ENCODE data around the gene MANSC1. TPM values are rescaled to one million over a fixed set of nuclear protein-coding genes. Genes with fewer than 3 reads are reported as not detected.

The MANSC1 gene
- total RNA-seq, 2 donors from 2014 or later = 6.6 to 12.1 TPM

DNA sequence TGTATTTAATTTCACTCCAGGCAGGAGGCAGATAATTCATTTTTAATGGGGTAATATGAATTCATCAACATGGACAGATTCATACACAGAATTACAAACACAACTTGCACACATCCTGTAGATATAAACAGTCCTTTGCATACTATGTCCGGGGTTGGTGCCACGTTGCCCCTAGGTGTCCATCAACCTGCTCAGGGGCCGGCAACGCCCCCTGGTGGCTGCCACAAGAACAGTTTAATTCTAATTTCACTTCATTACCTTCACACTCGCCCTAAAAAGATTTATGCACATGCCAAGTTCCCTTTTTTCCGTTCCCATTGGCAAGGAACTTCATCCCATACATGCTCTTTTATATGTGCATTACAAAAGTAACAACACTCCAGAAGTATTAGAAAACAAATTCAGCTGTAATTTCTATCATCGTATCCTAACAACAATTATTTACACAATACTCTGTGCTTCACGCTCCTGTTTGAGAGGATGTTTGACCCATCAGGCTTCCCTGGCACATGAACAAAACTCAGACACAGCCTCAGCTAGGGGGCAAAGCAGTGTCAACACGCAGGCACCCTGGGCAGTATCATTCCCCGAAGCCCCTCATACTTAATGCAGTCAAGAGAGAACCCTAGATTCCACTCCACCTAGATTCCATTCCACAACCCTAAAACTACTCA, 15.5 kb downstream of the MANSC1 start:
- TF ChIP-seq, protein P1, sequence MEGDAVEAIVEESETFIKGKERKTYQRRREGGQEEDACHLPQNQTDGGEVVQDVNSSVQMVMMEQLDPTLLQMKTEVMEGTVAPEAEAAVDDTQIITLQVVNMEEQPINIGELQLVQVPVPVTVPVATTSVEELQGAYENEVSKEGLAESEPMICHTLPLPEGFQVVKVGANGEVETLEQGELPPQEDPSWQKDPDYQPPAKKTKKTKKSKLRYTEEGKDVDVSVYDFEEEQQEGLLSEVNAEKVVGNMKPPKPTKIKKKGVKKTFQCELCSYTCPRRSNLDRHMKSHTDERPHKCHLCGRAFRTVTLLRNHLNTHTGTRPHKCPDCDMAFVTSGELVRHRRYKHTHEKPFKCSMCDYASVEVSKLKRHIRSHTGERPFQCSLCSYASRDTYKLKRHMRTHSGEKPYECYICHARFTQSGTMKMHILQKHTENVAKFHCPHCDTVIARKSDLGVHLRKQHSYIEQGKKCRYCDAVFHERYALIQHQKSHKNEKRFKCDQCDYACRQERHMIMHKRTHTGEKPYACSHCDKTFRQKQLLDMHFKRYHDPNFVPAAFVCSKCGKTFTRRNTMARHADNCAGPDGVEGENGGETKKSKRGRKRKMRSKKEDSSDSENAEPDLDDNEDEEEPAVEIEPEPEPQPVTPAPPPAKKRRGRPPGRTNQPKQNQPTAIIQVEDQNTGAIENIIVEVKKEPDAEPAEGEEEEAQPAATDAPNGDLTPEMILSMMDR (conservative IDR thresholded peaks at IDR 0.05) = peak; percentile 100
- H3K27ac Mint-ChIP-seq = peak overlapping the region; percentile 32
- Histone ChIP-seq H3K27me3 (ENCODE audit: control insufficient read depth, insufficient read depth, low read length, poor library complexity, severe bottlenecking) (no peaks in the 10 kb centered on the region), H3K36me3 (ENCODE audit: control insufficient read depth, insufficient read depth, low read length) (no peaks in the 10 kb centered on the region), H3K9ac (ENCODE audit: extremely low read depth, low read length, poor library complexity, severe bottlenecking) (no peak overlapping the region), H3K4me1 (ENCODE audit: control insufficient read depth, insufficient read depth, low read length) (no peaks in the 10 kb centered on the region), H3K9me3 (ENCODE audit: control insufficient read depth, low read length) (no peaks in the 10 kb centered on the region), H3K4me3 (ENCODE audit: low read length) (no peak overlapping the region), H3K27ac (ENCODE audit: low read depth, low read length) (no peak overlapping the region)
- peak; percentile 89 for DNase-seq
- 29 to 42% methylated on average over 8 to 10 of the region's 10 CpGs for WGBS, 2 experiments (ENCODE audit: insufficient coverage in 1 of 2, insufficient read length in 1 of 2)
- H3K9me3 Mint-ChIP-seq = no peaks in the 10 kb centered on the region
- H3K36me3 Mint-ChIP-seq (ENCODE audit: low read depth) = no peaks in the 10 kb centered on the region
- peaks cover 17% of the 10 kb centered on the region for H3K4me1 Mint-ChIP-seq
- H3K4me3 Mint-ChIP-seq = no peak overlapping the region
- no peaks in the 10 kb centered on the region for H3K27me3 Mint-ChIP-seq (ENCODE audit: insufficient read depth)

DNA sequence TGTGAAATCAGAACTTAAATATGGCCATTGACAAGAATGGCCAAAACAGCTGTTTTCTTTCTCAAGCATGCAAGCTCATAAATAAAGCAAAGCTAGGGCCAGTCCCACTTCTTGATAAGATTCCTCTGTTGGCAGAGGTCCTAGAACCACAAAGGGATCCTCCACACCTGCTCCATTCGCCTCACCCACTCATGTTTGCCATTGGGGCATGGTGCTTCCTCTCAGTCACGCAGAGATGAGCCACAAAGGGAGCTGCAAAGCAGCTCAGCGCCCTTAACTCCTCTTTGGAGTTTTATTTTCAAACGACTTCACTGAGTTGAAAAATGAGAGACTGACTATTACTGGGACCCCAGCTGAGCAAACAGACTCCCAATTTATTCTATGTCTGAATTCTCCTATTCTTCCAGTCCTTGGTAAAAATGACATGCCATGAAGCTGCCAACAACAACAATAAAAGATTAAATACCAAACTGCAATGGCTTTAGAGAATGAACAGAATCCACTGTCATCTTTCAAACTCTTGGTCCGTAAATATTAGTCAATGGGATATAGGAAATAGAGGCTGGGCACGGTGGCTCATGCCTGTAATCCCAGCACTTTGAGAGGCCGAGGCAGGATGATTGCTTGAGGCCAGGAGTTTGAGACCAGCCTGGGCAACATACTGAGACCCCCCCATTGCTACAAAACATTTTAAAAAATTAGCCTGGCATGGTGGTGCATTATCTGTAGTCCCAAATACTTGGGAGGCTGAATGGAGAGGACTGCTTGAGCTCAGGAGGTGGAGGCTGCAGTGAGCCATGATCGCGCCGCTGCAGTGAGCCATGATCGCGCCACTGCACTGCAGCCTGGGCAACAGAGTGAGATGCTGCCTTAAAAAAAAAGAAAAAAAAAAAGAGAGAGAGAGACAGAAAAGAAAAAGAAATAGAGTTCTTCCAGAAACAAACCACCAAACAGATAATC, 16.4 kb downstream of the MANSC1 start:
- 89 to 96% methylated on average over 7 to 12 of the region's 12 CpGs for WGBS, 2 experiments (ENCODE audit: insufficient coverage in 1 of 2, insufficient read length in 1 of 2)
- no peaks in the 10 kb centered on the region for H3K27me3 Mint-ChIP-seq (ENCODE audit: insufficient read depth)

DNA sequence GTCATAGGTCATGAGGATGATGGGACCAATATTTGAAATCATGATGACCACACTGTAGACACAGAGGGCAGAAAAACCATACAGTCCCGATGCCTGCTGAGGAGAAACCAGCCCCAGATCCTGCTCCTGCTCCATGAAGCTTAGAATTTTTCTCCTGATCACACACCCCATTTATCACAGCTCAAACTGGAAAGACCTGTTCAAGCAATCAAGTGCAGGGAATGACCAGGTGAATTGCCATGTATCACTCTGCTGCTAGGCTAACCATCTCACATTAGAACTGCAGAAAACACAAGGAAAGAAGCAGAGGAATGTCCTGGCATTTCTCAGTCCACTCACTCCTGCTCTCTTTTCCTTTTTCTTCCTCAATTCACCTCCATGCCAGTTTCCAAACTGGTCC, 18.1 kb downstream of the MANSC1 start:
- no peaks in the 10 kb centered on the region for H3K9me3 Mint-ChIP-seq
- H3K36me3 ChIP-seq (ENCODE audit: control insufficient read depth, insufficient read depth, low read length) = no peaks in the 10 kb centered on the region
- TF ChIP-seq, protein P1 (conservative IDR thresholded peaks at IDR 0.05) = no peak
- H3K27me3 Mint-ChIP-seq (ENCODE audit: insufficient read depth) = no peaks in the 10 kb centered on the region
- no peaks in the 10 kb centered on the region for H3K9me3 ChIP-seq (ENCODE audit: control insufficient read depth, low read length)
- no peak overlapping the region for H3K27ac Mint-ChIP-seq
- no peak overlapping the region for H3K27ac ChIP-seq (ENCODE audit: low read depth, low read length)
- no peak overlapping the region for H3K9ac ChIP-seq (ENCODE audit: extremely low read depth, low read length, poor library complexity, severe bottlenecking)
- H3K4me3 ChIP-seq (ENCODE audit: low read length) = no peak overlapping the region
- no peak overlapping the region for H3K4me3 Mint-ChIP-seq
- DNase-seq = no peak
- WGBS, 2 experiments (ENCODE audit: insufficient coverage in 1 of 2, insufficient read length in 1 of 2) = 71 to 89% methylated on average over 1 of the region's 1 CpG
- no peaks in the 10 kb centered on the region for H3K36me3 Mint-ChIP-seq (ENCODE audit: low read depth)
- H3K27me3 ChIP-seq (ENCODE audit: control insufficient read depth, insufficient read depth, low read length, poor library complexity, severe bottlenecking) = no peaks in the 10 kb centered on the region
- H3K4me1 ChIP-seq (ENCODE audit: control insufficient read depth, insufficient read depth, low read length) = no peaks in the 10 kb centered on the region
- H3K4me1 Mint-ChIP-seq = peaks cover 21% of the 10 kb centered on the region

More for the DNA sequence above, 16.4 kb downstream of the MANSC1 start:
- H3K27ac Mint-ChIP-seq = no peak overlapping the region
- H3K4me3 Mint-ChIP-seq = no peak overlapping the region
- no peaks in the 10 kb centered on the region for H3K27me3 ChIP-seq (ENCODE audit: control insufficient read depth, insufficient read depth, low read length, poor library complexity, severe bottlenecking)
- H3K4me1 Mint-ChIP-seq = peaks cover 17% of the 10 kb centered on the region
- H3K4me3 ChIP-seq (ENCODE audit: low read length) = no peak overlapping the region
- H3K4me1 ChIP-seq (ENCODE audit: control insufficient read depth, insufficient read depth, low read length) = no peaks in the 10 kb centered on the region
- no peaks in the 10 kb centered on the region for H3K9me3 Mint-ChIP-seq
- H3K9ac ChIP-seq (ENCODE audit: extremely low read depth, low read length, poor library complexity, severe bottlenecking) = no peak overlapping the region
- H3K27ac ChIP-seq (ENCODE audit: low read depth, low read length) = no peak overlapping the region
- no peaks in the 10 kb centered on the region for H3K36me3 Mint-ChIP-seq (ENCODE audit: low read depth)
- TF ChIP-seq, protein P1 (conservative IDR thresholded peaks at IDR 0.05) = no peak
- no peaks in the 10 kb centered on the region for H3K36me3 ChIP-seq (ENCODE audit: control insufficient read depth, insufficient read depth, low read length)
- H3K9me3 ChIP-seq (ENCODE audit: control insufficient read depth, low read length) = no peaks in the 10 kb centered on the region
- DNase-seq = no peak

Data from endodermal cell (in vitro differentiated cells).